Heart left ventricle (tissue), 16 donors: Measurements from ENCODE around the gene PMM2. TPM values are rescaled to one million over a fixed set of nuclear protein-coding genes. Genes with fewer than 3 reads are reported as not detected.
A peak's percentile ranks its signal among the peaks of the same experiment; 100 is the strongest.

Experiments
- ATAC-seq, 4 donors: fragments of 200-7000 bp; cut with Tn5 transposase; one replicate each; pipeline ENCODE4 v1.9.1; 2020 to 2022; ENCODE audit warnings: moderate library complexity in 4 of 4, mild to moderate bottlenecking in 3 of 4, moderate number of reproducible peaks in 1 of 4
- DNase-seq, 5 donors: peaks; one replicate each; pipeline ENCODE4 v3.0.0-alpha.2; 2020
- H3K27ac ChIP-seq, 12 donors: fragments of 200-600 bp; sonication (generic) in 4 of 12; one replicate each; pipeline versions ENCODE4 v1.5.0 to v1.8.0; 2016 to 2022; ENCODE audit warnings: mild to moderate bottlenecking in 2 of 12
- H3K27me3 ChIP-seq, 9 donors: fragments of 200-600 bp; sonication (generic) in 2 of 9; one replicate each; pipeline versions ENCODE4 v1.5.1 to v1.8.0; 2016 to 2022; ENCODE audit warnings: mild to moderate bottlenecking in 3 of 9
- H3K36me3 ChIP-seq, 9 donors: fragments of 200-600 bp; sonication (generic) in 2 of 9; one replicate each; pipeline versions ENCODE4 v1.5.0 to v1.8.0; 2018 to 2022; ENCODE audit warnings: mild to moderate bottlenecking in 2 of 9
- H3K4me1 ChIP-seq, 12 donors: fragments of 200-600 bp; sonication (generic) in 4 of 12; one replicate each; pipeline versions ENCODE4 v1.5.0 to v1.8.0; 2016 to 2022; ENCODE audit warnings: mild to moderate bottlenecking in 3 of 12
- H3K4me3 ChIP-seq, 12 donors: fragments of 200-600 bp; sonication (generic) in 4 of 12; one replicate each; pipeline versions ENCODE4 v1.5.0 to v1.8.0; 2017 to 2022; ENCODE audit warnings: mild to moderate bottlenecking in 9 of 12, moderate library complexity in 4 of 12
- H3K9me3 ChIP-seq, 12 donors: fragments of 200-600 bp; sonication (generic) in 4 of 12; one replicate each; pipeline versions ENCODE4 v1.5.0 to v1.8.0; 2016 to 2022; ENCODE audit warnings: mild to moderate bottlenecking in 1 of 12
- CTCF ChIP-seq, 12 donors: fragments of 200-600 bp; sonication (generic) in 4 of 12; IDR thresholded peaks; one replicate each; pipeline versions ENCODE4 v1.5.0 to v1.8.0; 2018 to 2022; ENCODE audit warnings: antibody characterized with exemption in 12 of 12, mild to moderate bottlenecking in 5 of 12
- POLR2A ChIP-seq, 2 donors: fragments of 450-650 bp; IDR thresholded peaks; one replicate each; pipeline ENCODE4 v1.6.1; 2017; ENCODE audit warnings: antibody characterized with exemption in 2 of 2, mild to moderate bottlenecking in 2 of 2, moderate library complexity in 2 of 2
- WGBS, 4 donors: extraction: QIAGEN DNeasy Blood & Tissue Kit in 2 of 4; methylation state at CpG; one replicate each; pipeline versions ENCODE4 v1.1.5 to v1.1.7; 2013 to 2018; 5-methylcytosine and 5-hydroxymethylcytosine counted together
- intact Hi-C, 10 donors: fragments of 100-400 bp; cut with DNase I; formaldehyde crosslinking; loops; one replicate each; pipeline versions ENCODE4 v1.11.1 to v1.14.2; 2022
- polyA plus RNA-seq, 2 donors: library from polyadenylated mRNA; stranded (reverse); fragments of 200-250 nt; gene quantifications; one replicate each; pipeline ENCODE4 v1.2.3, GENCODE V29; 2013
- total RNA-seq, 9 donors: library from RNA; depleted of rRNA in 2 of 9; stranded (reverse); fragments of >200 nt in 2 of 9; fragmentation: NEBNext Ultra II Directional in 3 of 9; extraction: Animal tissue kit (Norgen Biotek cat#: 25700) in 3 of 9; gene quantifications; one replicate each; pipeline versions ENCODE4 v1.1.0 to v1.2.4, GENCODE V29; 2016 to 2023
- donor health status: ischemic (EF 13 %, LVEDD 7.1; RV severe dilation, severe dysfunction).
- donor health status: healthy with polysubstance abuse.
- donor health status: DM: no; HTN: yes; CAD: no.
- donor health status: DM: no; HTN: no; CAD: no.
- donor health status: ischemic (EF 25% LVEDD 6.9; RV normal size, moderate dysfunction).
- donor health status: ischemic (EF 25% LVEDD 5.7; RV mildly dilated, moderate dysfunction).
- donor health status: healthy.
- donor health status: DM: yes; HTN: yes; CAD: no.
- donor health status: ischemic (EF 35%, LVEDD 5.7; RV mildly dilated, moderate dysfunction).
- donor health status: nonischemic (EF 11% LVEDD 7.7; RV severe dilation, severe dysfunction).
- donor health status: DM: yes; HTN: yes; CAD: no.
- donor health status: PGD.
- donor health status: ischemic (EF 29% LVEDD 5.4; RV normal size, mild dysfunction).
- donor health status: nonischemic (EF 23%, LVEDD 6.1; RV moderate dilation, normal function).

Gene PMM2
- total and polyA plus RNA-seq, 11 donors = 9.8 to 29.4 (median 13.4) TPM

GRCh38 chr16:8858994-8859912 lies 61.6 kb downstream of the PMM2 start:
- no peak for DNase-seq
- Histone ChIP-seq H3K36me3 (peaks cover 0 to 46% (median 36%) of the 10 kb centered on the region in 9 donors), H3K27ac (peak overlapping the region in 9 of 12 donors; percentile 24 to 95 (median 50)), H3K27me3 (no peaks in the 10 kb centered on the region), H3K4me1 (peaks cover 0 to 56% (median 32%) of the 10 kb centered on the region in 12 donors), H3K4me3 (no peak overlapping the region), H3K9me3 (no peaks in the 10 kb centered on the region)
- ATAC-seq = no peak
- intact Hi-C loops = no loop called here
- TF ChIP-seq POLR2A (IDR thresholded peaks at IDR 0.05) (no peak), CTCF (IDR thresholded peaks at IDR 0.05) (no peak)
- 89 to 96% (median 91%) methylated on average over 24 to 31 of the region's 31 CpGs for WGBS, 4 donors

- Histone ChIP-seq H3K36me3 (peaks cover 0 to 37% (median 27%) of the 10 kb centered on the region in 9 donors), H3K9me3 (no peaks in the 10 kb centered on the region), H3K4me1 (peaks cover 0 to 65% (median 42%) of the 10 kb centered on the region in 12 donors), H3K27ac (peak overlapping the region in 11 of 12 donors; percentile 24 to 95 (median 50)), H3K27me3 (no peaks in the 10 kb centered on the region), H3K4me3 (peak overlapping the region in 2 of 12 donors; percentile 10 to 13)
- TF ChIP-seq POLR2A (IDR thresholded peaks at IDR 0.05) (no peak), CTCF (IDR thresholded peaks at IDR 0.05) (no peak)
- WGBS, 4 donors = 56 to 71% (median 62%) methylated on average over 18 to 25 of the region's 25 CpGs
- DNase-seq = peak in 1 of 5 donors; percentile 62
- peak in 1 of 4 donors; percentile 5 for ATAC-seq
- intact Hi-C loops = no loop called here
Observed at GRCh38 chr16:8859913-8860881, 62.6 kb downstream of the PMM2 start.

GRCh38 chr16:8861563-8862308 lies 64.1 kb downstream of the PMM2 start:
- H3K36me3 ChIP-seq = peaks cover 0 to 21% (median 14%) of the 10 kb centered on the region in 9 donors
- WGBS, 4 donors = 64 to 74% (median 68%) methylated on average over 9 to 14 of the region's 14 CpGs
- H3K9me3 ChIP-seq = no peaks in the 10 kb centered on the region
- H3K27me3 ChIP-seq = no peaks in the 10 kb centered on the region
- intact Hi-C loops = no loop called here
- H3K4me3 ChIP-seq = peak overlapping the region in 2 of 12 donors; percentile 12
- peaks cover 0 to 73% (median 51%) of the 10 kb centered on the region in 12 donors for H3K4me1 ChIP-seq
- peak overlapping the region; percentile 52 to 95 (median 72) for H3K27ac ChIP-seq
- TF ChIP-seq CTCF (IDR thresholded peaks at IDR 0.05) (no peak), POLR2A (IDR thresholded peaks at IDR 0.05) (no peak)
- DNase-seq (peak in 4 of 5 donors; percentile 44 to 75 (median 62)), ATAC-seq (peak; percentile 29 to 60 (median 52))
